Stomach (tissue), 4 donors: ENCODE results near the gene IPO5.

Experiments
- CTCF ChIP-seq, 7 experiments: fragments of 450-650 bp in 4 of 7; fragments of 200-600 bp in 3 of 7; sonication (generic) in 3 of 7; IDR thresholded peaks; one replicate each; pipeline ENCODE4 v1.5.1; 2016 to 2019; ENCODE audit warnings: antibody characterized with exemption in 7 of 7, control low read depth in 2 of 7, mild to moderate bottlenecking in 1 of 7
- POLR2A ChIP-seq, 4 donors: fragments of 450-650 bp; IDR thresholded peaks; one replicate each; pipeline ENCODE4 v1.6.1; 2016; ENCODE audit warnings: antibody characterized with exemption in 4 of 4, control low read depth in 2 of 4, mild to moderate bottlenecking in 1 of 4, moderate library complexity in 1 of 4
- POLR2AphosphoS5 ChIP-seq, 3 donors: sonication (generic); formaldehyde crosslinking; IDR thresholded peaks; one replicate each; pipeline ENCODE4 v1.6.1; 2016; ENCODE audit warnings: antibody characterized with exemption in 3 of 3

- TF ChIP-seq CTCF (IDR thresholded peaks at IDR 0.05) (no peak), POLR2A (IDR thresholded peaks at IDR 0.05) (no peak), POLR2AphosphoS5 (IDR thresholded peaks at IDR 0.05) (no peak)
These were observed 61.3 kb downstream of the IPO5 start for GRCh38 chr13:98014766-98015165.
